Fibroblast of peridontal ligament (primary cell): ENCODE results near the gene COG4.
A peak's percentile ranks its signal among the peaks of the same experiment; 100 is the strongest.
"Not testable (repeated sequence)": the region's sequence is repeated elsewhere in the genome, so short reads cannot be mapped to it uniquely, and the experiment has no call there.

Experiments used
- DNase-seq: peaks from one replicate; pipeline ENCODE4 v3.0.0-alpha.2; 2010; ENCODE audit errors: extremely low read depth

COG4 gene

GRCh38 chr16:70523076-70523742, at the start of gene COG4:
TSS of gene COG4 (minus strand) at chr16:70523554. CDS start at chr16:70523543, 11 bp downstream.
- peak; percentile 85 for DNase-seq

- DNase-seq, result no peak
Measured at GRCh38 chr16:70572926-70573270, 49.5 kb upstream of the COG4 start.

- peak; percentile 62 for DNase-seq
Measured at GRCh38 chr16:70572050-70572925, 48.9 kb upstream of the COG4 start.

GRCh38 chr16:70571623-70572022, 48.3 kb upstream of the COG4 start:
- DNase-seq, result no peak

- DNase-seq, result no peak
Measured at GRCh38 chr16:70570967-70571570, 47.7 kb upstream of the COG4 start.

GRCh38 chr16:70569752-70570151, 46.4 kb upstream of the COG4 start:
- no peak for DNase-seq

- no peak for DNase-seq
Measured at GRCh38 chr16:70568601-70569237, 45.4 kb upstream of the COG4 start.

- DNase-seq, result no peak
Measured at GRCh38 chr16:70565053-70565452, 41.7 kb upstream of the COG4 start.

- peak; percentile 70 for DNase-seq
Measured at GRCh38 chr16:70563636-70564035, 40.3 kb upstream of the COG4 start.

GRCh38 chr16:70561623-70562022, 38.3 kb upstream of the COG4 start:
- no peak for DNase-seq

- no peak for DNase-seq
Measured at GRCh38 chr16:70556063-70556462, 32.7 kb upstream of the COG4 start.

- peak; percentile 95 for DNase-seq
Measured at GRCh38 chr16:70553645-70554044, 30.3 kb upstream of the COG4 start.

- DNase-seq, result no peak
Measured at GRCh38 chr16:70552675-70553074, 29.3 kb upstream of the COG4 start.

GRCh38 chr16:70551788-70552187, 28.4 kb upstream of the COG4 start:
- no peak for DNase-seq

- DNase-seq, result no peak
Measured at GRCh38 chr16:70550082-70550481, 26.7 kb upstream of the COG4 start.

GRCh38 chr16:70548936-70549335, 25.6 kb upstream of the COG4 start:
- no peak for DNase-seq

- DNase-seq, result no peak
Measured at GRCh38 chr16:70544548-70544947, 21.2 kb upstream of the COG4 start.

- DNase-seq, result peak; percentile 40
Measured at GRCh38 chr16:70540994-70541393, 17.6 kb upstream of the COG4 start.

- no peak for DNase-seq
Measured at GRCh38 chr16:70534971-70535370, 11.6 kb upstream of the COG4 start.

GRCh38 chr16:70529954-70530353, 6.6 kb upstream of the COG4 start:
- not testable (repeated sequence) for DNase-seq

- DNase-seq, result peak; percentile 86
Measured at GRCh38 chr16:70529051-70529777, 5.9 kb upstream of the COG4 start.
